ENCODE measurements around the gene SLC5A2.
"Not testable (repeated sequence)": the region's sequence is repeated elsewhere in the genome, so short reads cannot be mapped to it uniquely, and the experiment has no call there.

The SLC5A2 gene

DNA sequence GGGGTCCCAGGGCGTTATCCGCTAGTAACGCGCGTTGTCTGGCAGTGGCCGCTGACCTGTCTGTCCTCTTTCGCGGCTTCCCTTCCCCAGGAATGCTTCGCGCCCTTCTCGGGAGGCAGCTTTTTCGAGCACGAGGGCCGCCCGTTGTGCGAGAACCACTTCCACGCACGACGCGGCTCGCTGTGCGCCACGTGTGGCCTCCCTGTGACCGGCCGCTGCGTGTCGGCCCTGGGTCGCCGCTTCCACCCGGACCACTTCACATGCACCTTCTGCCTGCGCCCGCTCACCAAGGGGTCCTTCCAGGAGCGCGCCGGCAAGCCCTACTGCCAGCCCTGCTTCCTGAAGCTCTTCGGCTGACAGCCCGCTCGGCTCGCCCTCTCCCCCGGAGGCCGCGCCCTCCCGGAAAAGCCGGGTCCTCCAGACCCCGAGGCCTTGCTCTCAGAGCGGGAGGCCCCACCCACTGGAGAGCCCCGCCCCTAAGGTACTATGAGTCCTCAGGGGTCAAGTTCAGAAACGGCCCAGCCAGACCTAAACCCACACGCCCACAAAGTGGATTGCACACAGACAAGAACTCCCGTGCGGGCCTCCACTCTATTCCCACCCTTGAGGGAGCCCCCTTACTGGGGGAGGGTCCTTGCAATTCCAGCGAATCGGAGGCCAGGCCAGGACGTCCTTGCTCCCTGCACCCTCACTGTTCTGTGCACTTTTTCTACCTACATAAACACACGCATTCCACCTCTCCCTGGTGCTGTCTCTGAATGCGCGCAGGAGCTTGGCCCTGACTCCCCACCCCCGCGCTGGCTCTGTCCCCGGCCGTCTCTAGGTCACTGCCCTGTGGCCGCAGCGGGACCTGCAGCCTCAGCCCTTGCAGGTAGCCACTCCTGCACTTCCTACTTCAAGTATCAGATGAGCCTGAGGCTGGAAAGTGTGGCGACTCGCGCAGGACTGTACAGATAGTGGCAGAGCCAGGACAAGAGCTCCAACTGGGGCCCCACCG is 5.4 kb upstream of the SLC5A2 start:
- DNase-seq, result peak; percentile 66

- no peak for DNase-seq
Observed at GRCh38 chr16:31478956-31479355, 4.0 kb upstream of the SLC5A2 start.

- no peak for DNase-seq
Observed at GRCh38 chr16:31479751-31480150, 3.2 kb upstream of the SLC5A2 start.

DNA sequence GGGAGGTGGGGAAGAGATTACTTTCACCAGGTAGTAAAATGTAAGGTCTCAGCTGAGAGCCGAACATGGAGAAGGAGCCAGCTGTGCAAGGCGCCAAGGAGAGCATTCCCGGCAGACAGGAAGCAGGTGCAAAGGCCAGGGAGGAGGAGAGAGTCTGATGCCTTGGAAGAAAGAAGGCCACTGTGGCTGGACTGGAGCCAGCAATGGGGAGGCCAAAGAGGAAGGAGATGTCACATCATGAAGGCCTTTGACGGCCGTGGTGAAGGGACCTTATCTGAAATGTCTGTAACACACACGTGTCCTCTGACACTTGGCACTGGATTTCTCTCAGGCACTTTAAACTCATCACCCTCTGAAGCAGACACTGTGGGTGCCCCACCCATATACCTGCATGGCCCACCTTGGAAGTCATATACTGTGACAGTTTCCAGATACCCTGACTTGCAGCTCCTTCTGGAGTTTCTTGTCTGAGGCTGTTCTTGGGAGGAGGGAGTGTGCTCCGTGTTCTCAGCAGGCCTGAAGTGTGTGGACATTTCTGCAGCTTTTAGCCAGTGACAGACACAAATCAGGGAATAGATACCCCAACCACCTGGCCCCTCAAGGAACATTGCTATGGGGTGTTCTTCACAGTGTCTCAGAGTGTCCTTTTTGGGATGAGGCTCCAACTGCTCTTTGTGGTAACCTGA is 1.9 kb upstream of the SLC5A2 start:
- no peak for DNase-seq

DNA sequence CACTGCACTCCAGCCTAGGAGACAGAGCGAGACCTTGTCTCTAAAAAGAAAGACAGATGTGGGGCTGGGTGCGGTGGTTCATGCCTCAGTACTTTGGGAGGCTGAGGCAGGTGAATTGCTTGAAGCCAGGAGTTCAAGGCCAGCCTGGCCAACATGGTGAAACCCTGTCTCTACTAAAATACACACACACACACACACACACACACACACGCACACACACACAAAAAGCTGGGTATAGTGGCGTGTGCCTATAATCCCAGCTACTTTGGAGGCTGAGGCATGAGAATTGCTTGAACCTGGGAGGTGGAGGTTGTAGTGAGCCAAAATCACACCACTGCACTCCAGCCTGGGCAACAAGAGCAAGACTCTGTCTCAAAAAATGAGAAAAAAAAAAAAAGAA is 1.1 kb downstream of the SLC5A2 start:
- not testable (repeated sequence) for DNase-seq

- no peak for DNase-seq
Observed at GRCh38 chr16:31484491-31485171, 1.7 kb downstream of the SLC5A2 start.

DNA sequence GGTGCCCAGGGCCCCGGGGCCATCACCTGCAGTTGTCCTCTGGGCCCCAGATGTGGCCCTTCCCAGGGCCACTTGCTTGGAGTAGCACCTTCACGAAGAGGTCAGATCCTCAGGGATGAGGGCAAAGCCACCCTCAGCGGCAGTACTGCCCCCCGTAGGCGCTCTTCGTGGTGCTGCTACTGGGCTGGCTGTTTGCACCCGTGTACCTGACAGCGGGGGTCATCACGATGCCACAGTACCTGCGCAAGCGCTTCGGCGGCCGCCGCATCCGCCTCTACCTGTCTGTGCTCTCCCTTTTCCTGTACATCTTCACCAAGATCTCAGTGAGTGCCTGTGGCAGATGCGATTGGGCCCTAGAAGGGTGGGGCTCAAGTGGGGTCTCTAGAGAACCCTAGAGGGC is 2.6 kb downstream of the SLC5A2 start:
- DNase-seq, result no peak

GRCh38 chr16:31486045-31486444 is 3.1 kb downstream of the SLC5A2 start:
- no peak for DNase-seq

DNA sequence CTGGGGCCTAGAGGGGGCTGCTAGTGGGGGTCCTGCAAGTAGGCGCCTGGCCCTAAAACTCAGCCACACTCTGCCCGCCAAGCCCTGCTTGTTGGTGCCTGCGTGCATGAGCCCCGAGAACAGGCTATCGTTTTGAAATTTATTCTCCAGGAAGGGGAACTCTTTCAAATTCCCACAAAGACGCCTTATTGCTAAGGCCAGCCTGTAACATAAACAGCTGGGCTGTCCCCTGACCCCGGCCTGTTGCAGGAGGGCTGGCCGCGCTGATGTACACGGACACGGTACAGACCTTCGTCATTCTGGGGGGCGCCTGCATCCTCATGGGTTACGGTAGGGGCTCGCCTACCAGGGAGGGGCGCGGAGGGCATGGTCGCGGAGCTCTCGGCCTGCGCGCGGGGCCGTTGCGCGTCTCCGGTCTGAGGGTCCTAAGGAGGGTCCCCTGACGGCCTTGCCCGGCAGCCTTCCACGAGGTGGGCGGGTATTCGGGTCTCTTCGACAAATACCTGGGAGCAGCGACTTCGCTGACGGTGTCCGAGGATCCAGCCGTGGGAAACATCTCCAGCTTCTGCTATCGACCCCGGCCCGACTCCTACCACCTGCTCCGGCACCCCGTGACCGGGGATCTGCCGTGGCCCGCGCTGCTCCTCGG is 4.3 kb downstream of the SLC5A2 start:
- no peak for DNase-seq

GRCh38 chr16:31487720-31488467 is 5.0 kb downstream of the SLC5A2 start:
- peak; percentile 89 for DNase-seq

DNA sequence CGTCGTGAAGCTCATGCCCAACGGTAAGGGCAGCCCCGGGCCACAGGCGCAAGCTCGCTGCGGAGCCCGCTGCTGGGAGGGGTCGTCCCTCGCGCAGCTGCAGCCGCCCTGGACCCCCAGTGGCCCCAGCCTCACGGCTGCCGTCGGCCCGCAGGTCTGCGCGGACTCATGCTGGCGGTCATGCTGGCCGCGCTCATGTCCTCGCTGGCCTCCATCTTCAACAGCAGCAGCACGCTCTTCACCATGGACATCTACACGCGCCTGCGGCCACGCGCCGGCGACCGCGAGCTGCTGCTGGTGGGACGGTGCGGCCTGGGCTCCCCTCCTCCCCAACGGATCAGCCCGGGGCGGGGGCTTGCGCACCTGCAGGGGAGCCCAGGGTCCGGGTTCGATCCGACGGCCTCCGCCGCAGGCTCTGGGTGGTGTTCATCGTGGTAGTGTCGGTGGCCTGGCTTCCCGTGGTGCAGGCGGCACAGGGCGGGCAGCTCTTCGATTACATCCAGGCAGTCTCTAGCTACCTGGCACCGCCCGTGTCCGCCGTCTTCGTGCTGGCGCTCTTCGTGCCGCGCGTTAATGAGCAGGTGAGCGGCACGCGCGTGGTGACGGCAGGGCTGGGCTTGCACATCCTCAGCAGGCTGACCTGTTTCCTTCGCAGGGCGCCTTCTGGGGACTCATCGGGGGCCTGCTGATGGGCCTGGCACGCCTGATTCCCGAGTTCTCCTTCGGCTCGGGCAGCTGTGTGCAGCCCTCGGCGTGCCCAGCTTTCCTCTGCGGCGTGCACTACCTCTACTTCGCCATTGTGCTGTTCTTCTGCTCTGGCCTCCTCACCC is 5.8 kb downstream of the SLC5A2 start:
- no peak for DNase-seq

GRCh38 chr16:31489298-31489564 is 6.3 kb downstream of the SLC5A2 start:
- DNase-seq, result no peak

- DNase-seq, result no peak
Observed at GRCh38 chr16:31489616-31490584, 7.0 kb downstream of the SLC5A2 start.

GRCh38 chr16:31491778-31492418 is 9.0 kb downstream of the SLC5A2 start:
- DNase-seq, result no peak

GRCh38 chr16:31493506-31494125 is 10.7 kb downstream of the SLC5A2 start:
- DNase-seq, result no peak

DNA sequence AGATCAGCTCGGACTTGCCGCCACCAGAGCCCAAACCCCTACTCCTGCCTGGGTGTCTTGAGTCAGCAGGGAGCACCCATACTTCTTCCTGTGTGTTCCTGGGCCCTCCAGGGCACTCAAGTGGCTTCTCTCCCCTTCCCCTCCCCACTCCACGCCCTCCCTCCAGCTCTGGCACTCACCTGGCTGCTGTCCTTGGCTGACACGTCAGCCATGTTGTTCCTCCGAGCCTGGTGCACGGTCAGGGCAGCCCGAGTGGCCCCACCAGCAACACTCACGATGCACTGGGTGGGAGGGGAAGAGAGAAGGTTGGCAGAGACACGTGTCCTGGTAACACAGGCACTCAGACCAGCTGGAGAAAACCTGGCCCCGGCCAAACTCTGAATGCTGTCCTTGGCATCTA is 13.7 kb downstream of the SLC5A2 start:
- DNase-seq, result no peak

DNA sequence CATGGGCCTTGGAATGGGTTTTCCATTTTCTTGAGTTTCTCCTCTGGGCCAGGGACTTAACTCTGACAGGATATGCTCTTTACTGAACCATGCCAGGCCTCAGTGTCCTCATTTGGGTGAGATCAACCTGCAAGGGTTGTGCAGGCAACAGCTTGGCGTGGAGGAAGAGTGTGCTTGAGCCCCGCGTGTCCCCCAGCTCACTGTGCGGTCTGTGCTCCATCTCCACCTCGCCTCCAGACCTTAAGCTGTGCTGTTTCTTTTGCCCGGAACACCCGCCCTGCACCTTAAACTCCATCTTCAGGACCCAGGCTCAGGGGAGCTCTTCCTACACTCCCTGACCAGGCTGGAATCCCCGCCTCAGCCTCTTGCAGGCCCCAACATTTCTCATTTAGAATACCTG is 15.6 kb downstream of the SLC5A2 start:
- no peak for DNase-seq

GRCh38 chr16:31499928-31500327 is 17.0 kb downstream of the SLC5A2 start:
- no peak for DNase-seq
